T1000 (cell line): Measurements from ENCODE around the gene TMC6.
"Not testable (repeated sequence)": the region's sequence is repeated elsewhere in the genome, so short reads cannot be mapped to it uniquely, and the experiment has no call there.

Source experiments
- DNase-seq: peaks from one replicate; lab custom pipeline; 2025; ENCODE audit warnings: mixed read lengths; lab: John Stamatoyannopoulos, UW

Gene TMC6

GRCh38 chr17:78128551-78129350 is at the start of gene TMC6:
Gene TMC6, minus strand, starts transcription at chr17:78128755. Its CDS starts 1,923 bp downstream, at chr17:78126832.
- DNase-seq: peak; percentile 45

DNA sequence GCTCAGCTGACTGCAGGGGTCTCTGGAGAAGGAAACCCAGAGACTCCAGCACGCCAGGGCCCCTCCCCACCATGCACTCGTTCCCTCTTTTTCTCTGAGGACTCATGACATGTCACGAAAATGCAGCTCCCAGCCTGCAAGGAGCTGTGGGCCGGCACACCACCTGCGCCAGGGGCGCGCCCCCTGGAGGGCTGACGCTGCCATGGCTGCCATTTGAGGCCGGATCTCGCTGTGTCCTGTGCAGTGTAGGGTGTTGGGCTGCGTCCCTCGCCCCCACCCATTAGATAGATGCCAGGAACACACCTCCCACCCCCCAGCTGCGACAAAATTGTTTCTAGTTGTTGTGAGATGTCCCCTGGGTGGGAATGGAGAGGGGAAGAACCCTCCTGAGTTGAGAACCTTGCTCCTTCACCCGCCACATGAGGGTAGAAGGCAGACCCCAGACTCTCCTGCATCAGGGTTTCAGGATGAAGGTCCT is 48.0 kb upstream of the TMC6 start:
- no peak for DNase-seq

DNA sequence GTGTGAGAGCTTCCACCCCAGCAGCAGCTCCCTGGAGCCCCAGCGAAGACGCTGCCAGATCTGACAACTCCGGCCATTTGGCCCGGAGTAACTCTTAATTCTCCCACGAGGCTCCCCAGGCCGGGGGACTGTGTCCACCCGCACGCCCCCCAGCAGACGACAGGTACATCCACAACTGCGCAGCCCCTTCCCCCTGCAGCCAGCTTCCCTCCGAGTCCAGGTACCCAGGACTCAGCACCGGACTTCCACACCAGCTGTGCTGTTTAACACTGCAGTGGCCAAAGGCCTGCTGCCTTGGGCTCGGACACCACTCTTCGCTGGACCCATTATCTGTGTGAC is 47.1 kb upstream of the TMC6 start:
- no peak for DNase-seq

DNA sequence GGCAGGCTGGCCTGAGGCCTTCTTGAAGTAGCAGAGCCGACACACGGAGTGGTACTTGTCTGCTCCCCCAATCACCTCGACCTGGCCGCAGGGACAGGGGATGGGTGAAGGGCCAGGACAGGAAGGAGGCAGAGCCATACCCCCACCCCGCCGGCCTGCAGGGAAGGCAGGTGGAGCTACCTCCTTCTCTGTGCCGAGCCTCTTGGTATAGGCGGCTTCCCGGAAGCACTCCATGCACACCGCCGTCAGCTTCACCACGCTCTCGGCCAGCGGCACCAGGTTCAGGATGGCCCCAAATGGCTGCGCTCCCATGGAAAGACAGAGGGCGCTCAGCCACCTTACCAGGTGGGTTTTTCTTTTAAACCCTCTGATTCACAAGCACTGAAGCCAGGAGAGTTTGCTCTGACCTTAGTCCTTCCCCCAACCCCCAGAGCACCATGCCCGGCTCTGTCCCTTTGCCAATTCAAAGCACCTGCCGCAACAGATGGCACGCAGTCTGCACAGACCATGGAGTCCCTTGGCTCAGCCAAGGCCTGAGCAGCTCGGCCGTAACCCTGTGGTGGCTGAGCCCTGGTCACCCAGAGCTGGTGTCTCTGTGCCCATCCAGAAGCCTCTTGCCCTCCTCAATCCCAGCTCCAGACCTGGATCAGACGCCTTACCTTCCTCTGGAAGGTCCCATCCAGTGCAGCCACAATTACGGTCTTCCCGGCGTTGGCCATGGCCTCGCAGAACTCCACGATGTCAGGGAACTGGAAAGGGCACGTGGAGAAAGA is 46.5 kb upstream of the TMC6 start:
- DNase-seq: no peak

DNA sequence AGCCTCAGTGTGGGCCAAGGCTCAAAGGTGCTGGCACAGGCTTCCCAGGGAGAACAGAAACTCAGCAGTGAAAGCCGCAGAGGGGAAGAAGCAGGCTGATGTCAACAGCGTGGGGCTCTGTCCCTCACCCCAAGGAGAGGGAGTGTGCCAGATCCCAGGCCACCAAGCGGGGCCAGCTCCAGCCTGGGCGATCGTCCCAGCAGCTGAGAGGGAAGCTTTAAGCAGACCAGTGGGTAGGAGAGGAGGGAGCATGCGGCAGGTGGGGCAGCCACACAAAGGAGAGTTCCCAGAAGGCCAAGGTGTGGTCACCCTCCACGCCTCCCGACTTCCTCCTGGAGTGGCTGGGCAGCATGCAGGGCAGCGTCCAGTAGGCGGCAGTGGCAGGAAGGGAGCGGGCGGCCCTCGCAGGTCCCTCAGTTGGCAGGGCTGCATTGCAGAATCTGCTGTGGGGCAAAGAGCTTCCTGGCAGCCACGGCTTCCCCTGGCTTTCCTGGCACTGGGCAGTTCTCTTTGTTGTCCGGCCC is 45.9 kb upstream of the TMC6 start:
- no peak for DNase-seq

DNA sequence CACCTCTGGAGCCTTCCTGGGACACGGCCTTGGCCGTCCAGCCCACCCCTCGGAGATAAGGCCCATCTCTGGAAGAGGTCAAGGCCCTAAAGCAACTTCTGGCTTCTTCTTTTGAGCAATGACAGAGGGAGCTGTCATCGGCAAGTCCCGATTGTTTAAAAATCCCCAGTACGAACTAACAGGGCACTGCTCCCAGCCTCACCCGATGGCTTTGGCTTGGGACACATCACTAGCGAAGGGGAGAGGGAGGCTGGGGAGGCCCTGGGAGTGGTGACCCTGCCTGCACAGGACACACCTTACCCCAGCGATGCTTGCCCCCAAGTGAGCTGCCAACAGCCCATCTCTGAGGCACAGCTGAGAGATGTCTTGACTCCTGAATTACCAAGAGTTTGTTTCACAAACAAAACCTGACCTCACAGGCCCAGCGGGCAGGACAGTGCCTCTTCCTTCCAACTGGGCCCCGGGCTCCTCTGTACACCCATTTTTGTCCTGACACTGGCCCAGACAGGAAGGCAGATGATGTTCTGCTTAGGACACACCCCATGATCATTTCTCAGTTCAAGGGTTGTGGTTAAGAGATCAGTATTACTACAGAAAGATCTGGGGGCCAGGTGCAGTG is 44.7 kb upstream of the TMC6 start:
- no peak for DNase-seq

DNA sequence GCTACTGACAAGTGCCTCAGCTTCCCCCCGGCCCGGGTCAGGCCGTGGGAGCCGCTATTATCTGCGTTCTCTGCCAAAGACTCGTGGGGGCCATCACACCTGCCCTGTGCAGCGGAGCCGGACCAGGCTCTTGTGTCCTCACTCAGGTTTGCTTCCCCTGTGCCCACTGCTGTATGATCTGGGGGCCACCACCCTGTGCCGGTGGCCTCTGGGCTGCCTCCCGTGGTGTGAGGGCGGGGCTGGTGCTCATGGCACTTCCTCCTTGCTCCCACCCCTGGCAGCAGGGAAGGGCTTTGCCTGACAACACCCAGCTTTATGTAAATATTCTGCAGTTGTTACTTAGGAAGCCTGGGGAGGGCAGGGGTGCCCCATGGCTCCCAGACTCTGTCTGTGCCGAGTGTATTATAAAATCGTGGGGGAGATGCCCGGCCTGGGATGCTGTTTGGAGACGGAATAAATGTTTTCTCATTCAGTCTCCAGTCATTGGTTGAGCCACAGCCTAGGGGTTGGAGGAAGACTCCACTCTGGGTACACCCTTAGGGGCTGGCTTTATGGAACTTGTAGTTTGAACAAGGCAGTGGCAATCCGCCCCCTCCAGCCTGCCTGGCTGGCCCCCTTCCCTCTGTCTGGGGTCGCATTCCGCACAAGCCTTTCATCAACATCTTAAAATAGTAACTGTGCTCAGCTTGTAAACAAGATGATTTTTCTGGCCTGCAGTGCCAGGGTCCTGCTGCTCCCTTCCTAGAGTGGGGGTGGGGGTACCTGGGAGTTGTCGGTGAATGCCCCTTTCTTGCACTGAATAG is 43.9 kb upstream of the TMC6 start:
- DNase-seq: no peak

DNA sequence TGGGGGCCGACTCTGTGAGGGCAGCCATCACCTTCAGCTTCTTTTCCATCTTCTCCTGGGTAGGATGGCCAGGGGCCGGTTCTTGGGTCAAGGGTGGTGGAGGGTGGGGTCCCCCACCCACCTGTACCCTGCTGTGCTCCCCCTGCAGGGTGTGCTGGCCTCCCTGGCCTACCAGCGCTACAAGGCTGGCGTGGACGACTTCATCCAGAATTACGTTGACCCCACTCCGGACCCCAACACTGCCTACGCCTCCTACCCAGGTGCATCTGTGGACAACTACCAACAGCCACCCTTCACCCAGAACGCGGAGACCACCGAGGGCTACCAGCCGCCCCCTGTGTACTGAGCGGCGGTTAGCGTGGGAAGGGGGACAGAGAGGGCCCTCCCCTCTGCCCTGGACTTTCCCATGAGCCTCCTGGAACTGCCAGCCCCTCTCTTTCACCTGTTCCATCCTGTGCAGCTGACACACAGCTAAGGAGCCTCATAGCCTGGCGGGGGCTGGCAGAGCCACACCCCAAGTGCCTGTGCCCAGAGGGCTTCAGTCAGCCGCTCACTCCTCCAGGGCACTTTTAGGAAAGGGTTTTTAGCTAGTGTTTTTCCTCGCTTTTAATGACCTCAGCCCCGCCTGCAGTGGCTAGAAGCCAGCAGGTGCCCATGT is 43.2 kb upstream of the TMC6 start:
- not testable (repeated sequence) for DNase-seq

GRCh38 chr17:78170692-78171590 is 42.4 kb upstream of the TMC6 start:
- no peak for DNase-seq

- DNase-seq: peak; percentile 64
Observed at GRCh38 chr17:78168903-78169793, 40.6 kb upstream of the TMC6 start.

GRCh38 chr17:78168242-78168902 is 39.8 kb upstream of the TMC6 start, which contains the start of gene SYNGR2:
Gene SYNGR2, plus strand, starts transcription at chr17:78168581. Its CDS starts 36 bp downstream, at chr17:78168617.
- DNase-seq: peak; percentile 69

DNA sequence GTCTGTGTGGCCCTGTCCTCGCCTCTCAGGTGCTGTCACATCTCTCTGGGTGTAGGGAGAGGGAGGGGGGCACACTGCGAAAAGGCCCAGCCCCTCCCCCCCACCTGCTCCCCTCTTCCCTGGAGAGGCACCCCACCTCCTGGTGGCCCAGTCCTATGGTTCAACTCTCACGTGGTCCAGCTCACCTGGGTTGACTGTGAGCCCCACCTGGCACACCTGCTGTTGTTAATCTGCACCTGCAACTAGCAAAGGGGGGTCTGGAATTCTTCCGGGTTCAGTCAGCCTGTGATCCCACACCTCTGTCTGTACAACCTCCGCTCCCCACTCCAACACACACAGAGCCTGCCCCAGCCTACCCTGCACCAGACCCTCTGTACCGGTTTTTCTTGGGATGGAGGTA is 37.9 kb upstream of the TMC6 start:
- no peak for DNase-seq

DNA sequence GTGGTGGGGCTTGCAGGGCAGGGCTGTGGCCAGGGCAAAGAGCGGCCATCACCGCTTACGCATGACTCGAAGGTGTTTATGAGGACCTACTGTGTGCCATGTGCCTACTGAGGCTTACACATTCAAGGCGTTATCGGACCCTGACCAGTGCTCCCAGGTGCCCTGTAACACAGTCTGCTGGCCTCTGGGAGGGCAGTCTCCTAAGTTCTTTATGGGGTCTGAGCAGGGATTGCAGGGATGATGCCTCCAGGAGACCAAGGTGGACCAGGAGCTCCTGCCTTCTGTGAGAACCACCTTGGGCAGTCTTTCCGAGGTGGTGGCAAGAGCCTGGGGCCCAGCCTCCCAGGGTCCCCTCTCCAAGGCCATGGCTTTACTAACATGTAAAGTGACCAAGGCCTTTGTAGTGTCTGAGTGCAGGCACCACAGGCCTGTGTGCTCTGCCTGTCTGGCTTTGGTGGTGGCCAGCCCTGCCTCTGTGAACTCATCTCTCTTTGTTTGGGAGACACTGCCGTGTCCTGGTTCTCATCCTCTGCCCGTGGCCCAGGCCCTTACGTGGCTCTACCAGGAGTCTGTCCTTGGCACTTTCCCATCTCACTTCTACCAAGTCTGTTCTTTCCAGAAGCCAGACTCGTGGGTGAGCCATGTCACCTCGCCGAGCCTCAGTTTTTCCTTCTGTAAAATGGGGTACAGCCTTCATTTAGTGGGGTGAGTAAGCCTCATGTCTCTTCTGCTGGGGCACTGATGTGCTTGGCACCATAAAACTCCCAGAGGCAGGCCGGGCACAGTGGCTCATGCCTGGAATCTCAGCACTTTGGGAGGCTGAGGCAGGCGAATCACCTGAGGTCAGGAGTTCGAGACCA is 36.4 kb upstream of the TMC6 start:
- no peak for DNase-seq

GRCh38 chr17:78163881-78164747 is 35.6 kb upstream of the TMC6 start:
- DNase-seq: no peak

GRCh38 chr17:78159575-78160158 is 31.1 kb upstream of the TMC6 start:
- DNase-seq: no peak
